OCI-LY1 (cell line): Measurements from ENCODE around the gene MILR1.

Experiments
- H2AFZ ChIP-seq: fragments of 200-600 bp; sonication (generic), shearing (Covaris generic); 2 replicates; pipeline ENCODE4 v1.6.0; 2014; ENCODE audit warnings: antibody characterized with exemption, mild to moderate bottlenecking, low read length
- H3F3A ChIP-seq: fragments of 200-600 bp; sonication (generic), shearing (Covaris generic); 2 replicates; pipeline ENCODE4 v1.6.0; 2014; ENCODE audit warnings: mild to moderate bottlenecking, antibody characterized with exemption, low read length, moderate library complexity; ENCODE audit not compliant: insufficient read depth
- H3K27ac ChIP-seq: fragments of 200-600 bp; sonication (generic); 2 replicates; pipeline ENCODE4 v1.5.1; 2014; ENCODE audit warnings: low read length, mixed run types, mild to moderate bottlenecking, low read depth; ENCODE audit not compliant: poor library complexity, severe bottlenecking
- H3K27me3 ChIP-seq: fragments of 200-600 bp; sonication (generic); 2 replicates; pipeline ENCODE4 v1.6.0; 2014; ENCODE audit warnings: antibody characterized with exemption, mild to moderate bottlenecking, low read length, moderate library complexity; ENCODE audit not compliant: insufficient read depth
- H3K36me3 ChIP-seq: fragments of 200-600 bp; sonication (generic); 2 replicates; pipeline ENCODE4 v1.6.1; 2014; ENCODE audit warnings: mild to moderate bottlenecking, antibody characterized with exemption, low read length, moderate library complexity, mixed read lengths; ENCODE audit not compliant: insufficient read depth
- H3K4me1 ChIP-seq: fragments of 200-600 bp; sonication (generic); 2 replicates; pipeline ENCODE4 v1.5.1; 2014; ENCODE audit warnings: mild to moderate bottlenecking, low read length, moderate library complexity; ENCODE audit not compliant: insufficient read depth, severe bottlenecking
- H3K4me2 ChIP-seq: fragments of 200-600 bp; sonication (generic), shearing (Covaris generic); 2 replicates; pipeline ENCODE4 v1.6.1; 2014; ENCODE audit warnings: low read length
- H3K4me3 ChIP-seq: fragments of 200-600 bp; sonication (generic); 2 replicates; pipeline ENCODE4 v1.5.1; 2014; ENCODE audit warnings: low read length, low read depth, mild to moderate bottlenecking, mixed read lengths; ENCODE audit not compliant: poor library complexity, severe bottlenecking
- H3K79me2 ChIP-seq: fragments of 200-600 bp; shearing (Covaris generic); 2 replicates; pipeline ENCODE4 v1.6.1; 2016; ENCODE audit warnings: mixed run types, low read length, mixed read lengths; ENCODE audit not compliant: insufficient read depth
- H3K9ac ChIP-seq: fragments of 200-600 bp; sonication (generic), shearing (Covaris generic); 2 replicates; pipeline ENCODE4 v1.6.1; 2014; ENCODE audit warnings: mild to moderate bottlenecking, low read length, mixed read lengths
- H3K9me2 ChIP-seq: fragments of 200-600 bp; sonication (generic), shearing (Covaris generic); 2 replicates; pipeline ENCODE4 v1.6.1; 2014; ENCODE audit warnings: low read depth, mild to moderate bottlenecking, low read length, mixed read lengths
- H3K9me3 ChIP-seq: fragments of 200-600 bp; shearing (Covaris generic); 2 replicates; pipeline ENCODE4 v1.6.1; 2014; ENCODE audit warnings: low read length, mixed read lengths
- H4K20me1 ChIP-seq: fragments of 200-600 bp; sonication (generic), shearing (Covaris generic); 2 replicates; pipeline ENCODE4 v1.6.0; 2016; ENCODE audit warnings: mild to moderate bottlenecking, low read length; ENCODE audit not compliant: insufficient read depth
- CTCF ChIP-seq: fragments of 200-600 bp; sonication (generic), shearing (Covaris generic); IDR thresholded peaks from 2 replicates; pipeline ENCODE4 v1.5.1; 2017; ENCODE audit warnings: mild to moderate bottlenecking, antibody characterized with exemption, low read length, moderate library complexity, mixed read lengths
- EZH2 ChIP-seq: fragments of 200-600 bp; sonication (generic), shearing (Covaris generic); IDR thresholded peaks from 2 replicates; pipeline ENCODE4 v1.8.0; 2017; ENCODE audit warnings: borderline replicate concordance, mixed run types, mild to moderate bottlenecking, antibody characterized with exemption, low read length, moderate library complexity, mixed read lengths

The MILR1 gene

GRCh38 chr17:64443086-64443760, 5.7 kb upstream of the MILR1 start:
- no peaks in the 10 kb centered on the region for H3K79me2 ChIP-seq
- H3K9me3 ChIP-seq = peaks cover 3% of the 10 kb centered on the region; the same call in 1 of the 2 replicates
- peaks cover 19% of the 10 kb centered on the region for H3K4me1 ChIP-seq
- no peaks in the 10 kb centered on the region for H3K27me3 ChIP-seq
- H2AFZ ChIP-seq = no peak overlapping the region
- H3K4me2 ChIP-seq = no peak overlapping the region
- no peaks in the 10 kb centered on the region for H3K9me2 ChIP-seq
- no peak overlapping the region for H3K9ac ChIP-seq
- H3K27ac ChIP-seq = no peak overlapping the region
- 0 out of 2 replicates have a peak, but pooled peaks cover 4% of the 10 kb centered on the region for H3F3A ChIP-seq
- H3K4me3 ChIP-seq = no peak overlapping the region
- TF ChIP-seq CTCF (no peak), EZH2 (no peak)
- no peaks in the 10 kb centered on the region for H4K20me1 ChIP-seq
- no peaks in the 10 kb centered on the region for H3K36me3 ChIP-seq

- Histone ChIP-seq H3K27me3 (no peaks in the 10 kb centered on the region), H3K4me1 (peaks cover 38% of the 10 kb centered on the region), H3K79me2 (no peaks in the 10 kb centered on the region), H3K9me2 (no peaks in the 10 kb centered on the region), H3K4me2 (no peak overlapping the region), H3K27ac (peak overlapping the region; percentile 23), H3F3A (0 out of 2 replicates have a peak, but pooled peaks cover 4% of the 10 kb centered on the region), H4K20me1 (no peaks in the 10 kb centered on the region), H2AFZ (no peak overlapping the region), H3K9me3 (no peaks in the 10 kb centered on the region), H3K4me3 (no peak overlapping the region), H3K36me3 (peaks cover 18% of the 10 kb centered on the region), H3K9ac (no peak overlapping the region)
- TF ChIP-seq CTCF = no peak
- TF ChIP-seq EZH2 = no peak
Observed at GRCh38 chr17:64447526-64447925, 1.4 kb upstream of the MILR1 start.

GRCh38 chr17:64449545-64449944, 630 bp downstream of the MILR1 start:
- Histone ChIP-seq H3K4me3 (peak overlapping the region; percentile 68), H3K79me2 (no peaks in the 10 kb centered on the region), H3K9ac (peak overlapping the region; percentile 81), H3K4me2 (peak overlapping the region; percentile 94), H3K27ac (peak overlapping the region; percentile 84), H3F3A (0 out of 2 replicates have a peak, but pooled peaks cover 4% of the 10 kb centered on the region), H3K36me3 (peaks cover 35% of the 10 kb centered on the region), H3K9me2 (no peaks in the 10 kb centered on the region), H3K4me1 (peaks cover 53% of the 10 kb centered on the region), H3K9me3 (no peaks in the 10 kb centered on the region), H4K20me1 (no peaks in the 10 kb centered on the region), H2AFZ (no peak overlapping the region), H3K27me3 (no peaks in the 10 kb centered on the region)
- TF ChIP-seq EZH2 = no peak
- TF ChIP-seq CTCF = no peak
